ENCODE results near the gene LYRM4.

The LYRM4 gene

DNA sequence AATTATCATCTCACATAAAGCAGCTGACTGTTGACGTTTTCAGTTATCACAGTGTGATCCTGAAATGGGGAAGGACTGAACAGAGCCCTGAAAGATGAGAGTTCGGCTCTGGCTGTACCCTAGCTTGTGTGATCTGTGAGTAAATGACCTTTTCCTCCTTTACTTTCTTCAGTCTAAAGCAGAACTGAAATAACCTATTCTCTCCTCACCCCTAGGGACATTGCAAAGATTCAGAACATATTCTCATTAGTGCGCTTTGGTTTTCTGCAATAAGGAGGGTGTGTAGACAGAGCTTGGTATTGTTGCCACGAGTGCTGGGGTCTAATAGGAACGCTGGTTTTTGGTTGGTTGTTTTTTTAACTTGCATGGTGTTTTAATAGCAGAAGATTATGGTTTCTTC, 17.3 kb upstream of the LYRM4 start:
- DNase-seq (ENCODE audit: low read depth in 1 of 2, low spot score in 1 of 2) = no peak
- Histone ChIP-seq H3K4me3 (replicated peaks; ENCODE audit: insufficient read depth, low read length) (no peak overlapping the region), H3K27me3 (ENCODE audit: insufficient read depth, poor library complexity, severe bottlenecking) (no peaks in the 10 kb centered on the region), H3K27ac (replicated peaks) (no peak overlapping the region)
- TF ChIP-seq, protein P1, sequence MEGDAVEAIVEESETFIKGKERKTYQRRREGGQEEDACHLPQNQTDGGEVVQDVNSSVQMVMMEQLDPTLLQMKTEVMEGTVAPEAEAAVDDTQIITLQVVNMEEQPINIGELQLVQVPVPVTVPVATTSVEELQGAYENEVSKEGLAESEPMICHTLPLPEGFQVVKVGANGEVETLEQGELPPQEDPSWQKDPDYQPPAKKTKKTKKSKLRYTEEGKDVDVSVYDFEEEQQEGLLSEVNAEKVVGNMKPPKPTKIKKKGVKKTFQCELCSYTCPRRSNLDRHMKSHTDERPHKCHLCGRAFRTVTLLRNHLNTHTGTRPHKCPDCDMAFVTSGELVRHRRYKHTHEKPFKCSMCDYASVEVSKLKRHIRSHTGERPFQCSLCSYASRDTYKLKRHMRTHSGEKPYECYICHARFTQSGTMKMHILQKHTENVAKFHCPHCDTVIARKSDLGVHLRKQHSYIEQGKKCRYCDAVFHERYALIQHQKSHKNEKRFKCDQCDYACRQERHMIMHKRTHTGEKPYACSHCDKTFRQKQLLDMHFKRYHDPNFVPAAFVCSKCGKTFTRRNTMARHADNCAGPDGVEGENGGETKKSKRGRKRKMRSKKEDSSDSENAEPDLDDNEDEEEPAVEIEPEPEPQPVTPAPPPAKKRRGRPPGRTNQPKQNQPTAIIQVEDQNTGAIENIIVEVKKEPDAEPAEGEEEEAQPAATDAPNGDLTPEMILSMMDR (IDR thresholded peaks at IDR 0.05; ENCODE audit: insufficient read depth, low read length) = no peak
- TF ChIP-seq GABPA (IDR thresholded peaks at IDR 0.05; ENCODE audit: low read depth) = no peak
- TF ChIP-seq SPI1 (IDR thresholded peaks at IDR 0.05; ENCODE audit: borderline replicate concordance, low read depth) = no peak
- TF ChIP-seq, protein P2, sequence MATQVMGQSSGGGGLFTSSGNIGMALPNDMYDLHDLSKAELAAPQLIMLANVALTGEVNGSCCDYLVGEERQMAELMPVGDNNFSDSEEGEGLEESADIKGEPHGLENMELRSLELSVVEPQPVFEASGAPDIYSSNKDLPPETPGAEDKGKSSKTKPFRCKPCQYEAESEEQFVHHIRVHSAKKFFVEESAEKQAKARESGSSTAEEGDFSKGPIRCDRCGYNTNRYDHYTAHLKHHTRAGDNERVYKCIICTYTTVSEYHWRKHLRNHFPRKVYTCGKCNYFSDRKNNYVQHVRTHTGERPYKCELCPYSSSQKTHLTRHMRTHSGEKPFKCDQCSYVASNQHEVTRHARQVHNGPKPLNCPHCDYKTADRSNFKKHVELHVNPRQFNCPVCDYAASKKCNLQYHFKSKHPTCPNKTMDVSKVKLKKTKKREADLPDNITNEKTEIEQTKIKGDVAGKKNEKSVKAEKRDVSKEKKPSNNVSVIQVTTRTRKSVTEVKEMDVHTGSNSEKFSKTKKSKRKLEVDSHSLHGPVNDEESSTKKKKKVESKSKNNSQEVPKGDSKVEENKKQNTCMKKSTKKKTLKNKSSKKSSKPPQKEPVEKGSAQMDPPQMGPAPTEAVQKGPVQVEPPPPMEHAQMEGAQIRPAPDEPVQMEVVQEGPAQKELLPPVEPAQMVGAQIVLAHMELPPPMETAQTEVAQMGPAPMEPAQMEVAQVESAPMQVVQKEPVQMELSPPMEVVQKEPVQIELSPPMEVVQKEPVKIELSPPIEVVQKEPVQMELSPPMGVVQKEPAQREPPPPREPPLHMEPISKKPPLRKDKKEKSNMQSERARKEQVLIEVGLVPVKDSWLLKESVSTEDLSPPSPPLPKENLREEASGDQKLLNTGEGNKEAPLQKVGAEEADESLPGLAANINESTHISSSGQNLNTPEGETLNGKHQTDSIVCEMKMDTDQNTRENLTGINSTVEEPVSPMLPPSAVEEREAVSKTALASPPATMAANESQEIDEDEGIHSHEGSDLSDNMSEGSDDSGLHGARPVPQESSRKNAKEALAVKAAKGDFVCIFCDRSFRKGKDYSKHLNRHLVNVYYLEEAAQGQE (IDR thresholded peaks at IDR 0.05; ENCODE audit: insufficient replicate concordance, low read depth) = no peak
- TF ChIP-seq POLR2AphosphoS5 (IDR thresholded peaks at IDR 0.05; ENCODE audit: low read depth) = no peak

DNA sequence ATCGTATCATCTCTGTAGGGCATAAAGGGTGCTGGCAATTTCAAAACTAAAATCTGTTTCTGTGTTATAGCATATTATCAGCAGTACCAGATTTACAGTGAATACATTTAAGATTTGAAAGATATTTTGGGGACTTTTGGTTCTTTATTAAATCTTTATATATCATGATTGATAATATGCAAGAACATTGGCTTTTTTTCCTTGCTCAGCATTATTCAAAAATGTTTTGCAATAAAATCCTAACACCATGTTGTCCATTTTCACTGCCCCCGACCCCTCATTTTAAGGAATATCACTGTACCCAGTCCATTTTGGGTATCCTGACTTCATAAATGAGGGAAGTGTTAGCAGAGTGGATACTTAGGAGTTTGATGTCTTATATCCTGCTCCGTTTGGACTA, 16.8 kb upstream of the LYRM4 start:
- no peak overlapping the region for H3K27ac ChIP-seq (replicated peaks)
- TF ChIP-seq, protein P2 (IDR thresholded peaks at IDR 0.05; ENCODE audit: insufficient replicate concordance, low read depth) = no peak
- TF ChIP-seq SPI1 (IDR thresholded peaks at IDR 0.05; ENCODE audit: borderline replicate concordance, low read depth) (no peak), GABPA (IDR thresholded peaks at IDR 0.05; ENCODE audit: low read depth) (no peak), POLR2AphosphoS5 (IDR thresholded peaks at IDR 0.05; ENCODE audit: low read depth) (no peak)
- TF ChIP-seq, protein P1 (IDR thresholded peaks at IDR 0.05; ENCODE audit: insufficient read depth, low read length) = no peak
- H3K4me3 ChIP-seq (replicated peaks; ENCODE audit: insufficient read depth, low read length) = no peak overlapping the region
- DNase-seq (ENCODE audit: low read depth in 1 of 2, low spot score in 1 of 2) = no peak
- H3K27me3 ChIP-seq (ENCODE audit: insufficient read depth, poor library complexity, severe bottlenecking) = no peaks in the 10 kb centered on the region

GRCh38 chr6:5276581-5276980, 15.8 kb upstream of the LYRM4 start:
- no peak for DNase-seq (ENCODE audit: low read depth in 1 of 2, low spot score in 1 of 2)
- Histone ChIP-seq H3K27me3 (ENCODE audit: insufficient read depth, poor library complexity, severe bottlenecking) (no peaks in the 10 kb centered on the region), H3K4me3 (replicated peaks; ENCODE audit: insufficient read depth, low read length) (no peak overlapping the region), H3K27ac (replicated peaks) (no peak overlapping the region)
- TF ChIP-seq POLR2AphosphoS5 (IDR thresholded peaks at IDR 0.05; ENCODE audit: low read depth) = no peak
- TF ChIP-seq, protein P2 (IDR thresholded peaks at IDR 0.05; ENCODE audit: insufficient replicate concordance, low read depth) = no peak
- no peak for TF ChIP-seq SPI1 (IDR thresholded peaks at IDR 0.05; ENCODE audit: borderline replicate concordance, low read depth)
- TF ChIP-seq, protein P1 (IDR thresholded peaks at IDR 0.05; ENCODE audit: insufficient read depth, low read length) = no peak
- TF ChIP-seq GABPA (IDR thresholded peaks at IDR 0.05; ENCODE audit: low read depth) = no peak
